ENCODE data around the gene GALK2. TPM values are rescaled to one million over a fixed set of nuclear protein-coding genes. Genes with fewer than 3 reads are reported as not detected.
"Not testable (repeated sequence)": the region's sequence is repeated elsewhere in the genome, so short reads cannot be mapped to it uniquely, and the experiment has no call there.

Gene GALK2
- polyA plus RNA-seq, 4 donors, result 27.4 to 32.5 (median 30.9) TPM

DNA sequence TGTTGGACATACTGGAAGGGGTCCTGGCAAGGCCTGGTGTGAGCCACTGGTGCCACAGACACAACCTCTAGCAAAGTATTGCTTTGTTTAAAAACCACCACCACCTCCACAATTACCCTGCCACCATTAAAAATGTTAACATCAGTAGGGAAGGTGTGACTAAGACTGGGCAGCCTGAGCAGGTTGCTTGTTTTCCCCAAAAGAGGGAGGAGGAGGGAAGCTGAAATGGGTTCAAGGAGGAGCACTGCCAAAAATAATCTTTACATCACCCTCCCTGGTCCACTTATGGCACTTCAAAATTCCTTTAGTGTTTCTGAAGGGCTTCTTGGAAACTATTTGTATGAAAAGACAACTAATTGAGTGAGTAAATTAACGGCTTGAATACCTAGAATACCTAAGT lies 153.2 kb downstream of the GALK2 start:
- DNase-seq (ENCODE audit: low read depth in 4 of 4, low spot score in 3 of 4), result no peak

- DNase-seq (ENCODE audit: low read depth in 4 of 4, low spot score in 3 of 4), result no peak
These were observed 157.9 kb downstream of the GALK2 start for GRCh38 chr15:49327927-49328326.

- DNase-seq (ENCODE audit: low read depth in 4 of 4, low spot score in 3 of 4), result no peak
These were observed 158.9 kb downstream of the GALK2 start for GRCh38 chr15:49328941-49329340.

DNA sequence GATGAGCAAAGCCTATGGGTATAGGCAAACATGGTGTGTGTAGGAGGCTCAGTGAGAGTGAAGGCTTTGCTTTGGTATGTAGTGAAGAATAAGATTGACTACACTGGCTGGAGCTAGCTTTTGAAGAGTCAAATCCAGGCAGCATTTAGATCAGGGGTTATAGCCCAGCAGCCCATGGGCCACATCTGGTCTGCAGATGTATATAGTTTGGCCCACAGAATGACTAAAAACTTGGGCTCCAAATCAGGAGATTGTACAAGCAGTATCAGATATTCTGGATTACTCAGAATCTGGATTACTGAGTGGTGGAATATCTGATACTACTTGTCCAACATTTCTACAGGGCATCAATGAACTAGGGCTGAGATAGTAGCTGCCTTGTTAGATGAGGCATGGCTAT lies 160.1 kb downstream of the GALK2 start:
- no peak for DNase-seq (ENCODE audit: low read depth in 4 of 4, low spot score in 3 of 4)

- DNase-seq (ENCODE audit: low read depth in 4 of 4, low spot score in 3 of 4), result no peak
These were observed 161.4 kb downstream of the GALK2 start for GRCh38 chr15:49331442-49331841.

- no peak for DNase-seq (ENCODE audit: low read depth in 4 of 4, low spot score in 3 of 4)
These were observed 161.9 kb downstream of the GALK2 start for GRCh38 chr15:49331951-49332350.

DNA sequence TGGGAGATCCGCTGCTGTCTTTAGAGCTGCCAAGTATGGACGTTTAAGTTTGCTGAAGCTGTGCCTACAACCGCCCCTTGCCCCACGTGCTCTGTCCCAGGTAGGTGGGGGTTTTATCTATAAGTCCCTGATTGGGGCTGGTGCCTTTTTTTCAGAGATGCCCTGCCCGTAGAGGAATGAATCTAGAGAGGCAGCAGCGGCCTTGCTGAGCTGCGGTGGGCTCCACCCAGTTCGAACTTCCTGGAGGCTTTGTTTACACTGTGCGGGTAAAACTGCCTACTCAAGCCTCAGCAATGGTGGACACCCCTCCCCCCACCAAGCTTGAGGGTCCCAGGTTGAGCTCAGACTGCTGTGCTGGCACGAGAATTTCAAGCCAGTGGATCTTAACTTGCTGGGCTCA lies 169.6 kb downstream of the GALK2 start:
- no peak for DNase-seq (ENCODE audit: low read depth in 4 of 4, low spot score in 3 of 4)

DNA sequence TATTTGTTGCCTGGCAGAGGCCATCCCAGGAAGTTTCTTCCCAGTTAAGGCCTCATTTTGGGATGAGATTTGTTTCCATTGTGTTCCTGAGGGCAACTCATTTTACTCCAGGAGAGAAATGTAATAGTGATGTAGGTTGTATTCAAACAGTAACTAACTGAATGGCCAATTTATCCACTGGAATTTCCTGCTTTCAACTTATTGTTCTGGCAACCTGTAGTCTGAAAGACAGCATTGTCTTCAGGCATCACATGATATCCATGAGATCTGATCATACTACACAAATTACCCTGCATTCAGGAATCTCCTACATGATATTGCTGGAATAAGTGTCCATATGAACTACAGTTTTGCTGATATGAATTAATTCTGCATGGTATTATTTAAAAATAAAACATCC lies 173.5 kb downstream of the GALK2 start:
- DNase-seq (ENCODE audit: low read depth in 4 of 4, low spot score in 3 of 4), result no peak

DNA sequence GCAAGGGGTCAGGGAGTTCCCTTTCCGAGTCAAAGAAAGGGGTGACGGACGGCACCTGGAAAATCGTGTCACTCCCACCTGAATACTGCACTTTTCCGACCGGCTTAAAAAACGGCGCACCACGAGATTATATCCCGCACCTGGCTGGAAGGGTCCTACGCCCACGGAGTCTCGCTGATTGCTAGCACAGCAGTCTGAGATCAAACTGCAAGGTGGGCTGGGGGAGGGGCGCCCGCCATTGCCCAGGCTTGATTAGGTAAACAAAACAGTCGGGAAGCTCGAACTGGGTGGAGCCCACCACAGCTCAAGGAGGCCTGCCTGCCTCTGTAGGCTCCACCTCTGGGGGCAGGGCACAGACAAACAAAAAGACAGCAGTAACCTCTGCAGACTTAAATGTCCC lies 184.4 kb downstream of the GALK2 start:
- DNase-seq (ENCODE audit: low read depth in 4 of 4, low spot score in 3 of 4), result not testable (repeated sequence)

GRCh38 chr15:49361370-49361769 lies 191.3 kb downstream of the GALK2 start:
- DNase-seq (ENCODE audit: low read depth in 4 of 4, low spot score in 3 of 4), result no peak

- no peak for DNase-seq (ENCODE audit: low read depth in 4 of 4, low spot score in 3 of 4)
These were observed 196.4 kb downstream of the GALK2 start for GRCh38 chr15:49366496-49366895.

DNA sequence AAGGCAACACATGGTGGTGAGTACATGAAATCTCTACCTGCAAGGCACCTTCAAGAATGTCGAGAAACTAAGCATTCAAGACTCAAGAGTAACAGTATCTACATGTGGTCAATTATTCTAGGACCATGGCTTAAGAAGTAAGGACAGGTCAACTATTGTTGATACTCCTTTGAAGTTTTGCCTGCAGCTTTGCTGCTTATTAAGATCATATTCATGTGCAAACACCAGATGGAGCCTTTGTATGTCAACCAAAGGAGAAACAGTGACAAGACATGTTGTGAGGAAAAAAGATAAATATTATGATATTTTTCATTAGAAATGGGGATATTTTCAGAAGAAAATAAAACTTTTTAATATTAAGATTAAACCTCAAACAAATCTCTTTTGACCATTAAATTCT lies 200.7 kb downstream of the GALK2 start:
- DNase-seq (ENCODE audit: low read depth in 4 of 4, low spot score in 3 of 4), result no peak

DNA sequence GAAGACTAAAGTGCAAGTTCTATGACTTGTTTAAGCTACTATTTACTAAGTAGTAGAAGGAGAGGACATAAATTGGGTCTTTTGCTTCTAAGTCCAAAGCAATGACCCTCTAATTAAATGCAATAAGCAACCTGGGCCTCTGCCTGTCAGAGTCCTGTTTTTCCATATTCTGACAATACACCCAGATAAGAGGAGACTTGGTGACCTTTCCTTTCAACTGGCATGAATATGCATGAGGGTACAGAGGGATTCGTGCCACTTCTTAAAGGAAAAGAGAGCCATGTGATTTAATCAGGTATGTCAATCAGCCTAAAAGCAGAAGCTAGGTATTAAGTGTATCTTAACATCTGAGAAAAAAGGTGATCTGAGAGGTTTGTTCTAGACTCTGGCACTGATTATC lies 202.3 kb downstream of the GALK2 start:
- DNase-seq (ENCODE audit: low read depth in 4 of 4, low spot score in 3 of 4), result no peak

DNA sequence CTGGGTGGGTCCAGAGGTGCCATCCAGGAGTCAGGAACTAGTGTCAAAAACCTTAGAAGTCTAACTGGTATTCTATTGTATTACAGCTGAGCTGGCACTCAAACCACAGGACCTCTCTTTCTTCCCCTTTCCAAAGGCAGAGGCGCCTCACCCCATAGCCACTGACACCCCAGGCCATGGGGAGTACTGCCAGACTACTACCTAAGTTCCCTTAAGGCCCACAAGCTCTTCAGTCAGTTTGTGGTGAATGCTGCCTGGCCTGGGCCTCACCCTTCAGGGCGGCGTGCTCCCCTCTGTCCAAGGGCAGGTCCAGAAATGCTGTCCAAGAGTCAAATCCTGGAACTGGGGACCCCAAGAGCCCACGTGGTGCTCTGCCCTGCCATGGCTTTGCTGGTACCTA lies 209.9 kb downstream of the GALK2 start:
- DNase-seq (ENCODE audit: low read depth in 4 of 4, low spot score in 3 of 4), result no peak

- DNase-seq (ENCODE audit: low read depth in 4 of 4, low spot score in 3 of 4), result no peak
These were observed 210.9 kb downstream of the GALK2 start for GRCh38 chr15:49380912-49381311.

Other genes starting within 250 kb of the GALK2 start
- gene SHC4, start 206.3 kb upstream of the GALK2 start, polyA plus RNA-seq (ENCODE audit: insufficient read length in 4 of 4), result 1 to 10 TPM; 2.0 to 3.5 (median 3.1) TPM
- gene SECISBP2L, start 123.8 kb upstream of the GALK2 start, polyA plus RNA-seq (ENCODE audit: insufficient read length in 4 of 4), result 10 to 100 TPM; 46.8 to 60.5 (median 54.8) TPM
- gene COPS2, start 14.6 kb upstream of the GALK2 start, polyA plus RNA-seq (ENCODE audit: insufficient read length in 4 of 4), result 100 to 1,000 TPM in 3 of 4 donors, 10 to 100 TPM in 1; 94.1 to 122 (median 111) TPM